ENCODE measurements around the gene KRT83. TPM values are rescaled to one million over a fixed set of nuclear protein-coding genes. Genes with fewer than 3 reads are reported as not detected.

Gene KRT83
- polyA plus RNA-seq, 1 of the 3 experiments (the other 2 are of a cell fraction), result 0.03 TPM

GRCh38 chr12:52361553-52361952 lies 40.4 kb upstream of the KRT83 start:
- no peaks in the 10 kb centered on the region for H3K9me2 ChIP-seq
- CTCF ChIA-PET, result interaction anchor here (0.8 to 3.7 kb wide), 13 partner anchors 9 to 619 kb away, joined by 3 to 35 read pairs (median 3); no protein-coding TSS in a partner anchor
- no peak overlapping the region for H2AFZ ChIP-seq (ENCODE audit: low read depth)
- no peaks in the 10 kb centered on the region for H3K4me1 ChIP-seq (ENCODE audit: control insufficient read depth in 1 of 2, insufficient read depth in 2 of 2, low read depth in 1 of 2, low read length in 1 of 2)
- H3K9ac ChIP-seq, result no peak overlapping the region
- H3K79me2 ChIP-seq (ENCODE audit: insufficient read depth), result no peaks in the 10 kb centered on the region
- no peak overlapping the region for H3K4me3 ChIP-seq (ENCODE audit: low read depth in 2 of 2, low read length in 1 of 2)
- no peaks in the 10 kb centered on the region for H3F3A ChIP-seq (replicated peaks; ENCODE audit: insufficient read depth)
- H3K27ac ChIP-seq (ENCODE audit: low read depth in 2 of 2, low read length in 1 of 2), result no peak overlapping the region
- TF ChIP-seq, protein P1, sequence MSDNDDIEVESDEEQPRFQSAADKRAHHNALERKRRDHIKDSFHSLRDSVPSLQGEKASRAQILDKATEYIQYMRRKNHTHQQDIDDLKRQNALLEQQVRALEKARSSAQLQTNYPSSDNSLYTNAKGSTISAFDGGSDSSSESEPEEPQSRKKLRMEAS (IDR thresholded peaks at IDR 0.05; ENCODE audit: low read depth), result no peak
- TF ChIP-seq TAF1 (IDR thresholded peaks at IDR 0.05; ENCODE audit: borderline replicate concordance, low read depth, low read length), result no peak
- TF ChIP-seq TCF12 (IDR thresholded peaks at IDR 0.05), result no peak
- no peak for TF ChIP-seq CHD2 (IDR thresholded peaks at IDR 0.05; ENCODE audit: low read length, partially characterized antibody)
- TF ChIP-seq GABPA (IDR thresholded peaks at IDR 0.05; ENCODE audit: low read depth), result no peak
- TF ChIP-seq RFX5 (IDR thresholded peaks at IDR 0.05; ENCODE audit: low read length), result no peak
- no peak for TF ChIP-seq RAD21 (IDR thresholded peaks at IDR 0.05; ENCODE audit: low read length)
- no peak for TF ChIP-seq PBX3 (IDR thresholded peaks at IDR 0.05)
- TF ChIP-seq GATA2 (CRISPR knock-in tag; IDR thresholded peaks at IDR 0.05), result no peak
- no peak for TF ChIP-seq FOXJ3 (CRISPR knock-in tag; IDR thresholded peaks at IDR 0.05)
- TF ChIP-seq NFIC (IDR thresholded peaks at IDR 0.05; ENCODE audit: borderline replicate concordance), result no peak
- no peak for TF ChIP-seq YY1 (IDR thresholded peaks at IDR 0.05; ENCODE audit: low read depth)
- TF ChIP-seq FOXM1 (IDR thresholded peaks at IDR 0.05; ENCODE audit: low read depth), result no peak
- no peak for DNase-seq
- H3K27me3 ChIP-seq (ENCODE audit: insufficient read depth), result peaks cover 32% of the 10 kb centered on the region
- WGBS (ENCODE audit: low lambda C conversion rate), result 100% methylated on average over 1 of the region's 1 CpG
- POLR2A ChIA-PET, result no interaction called here
- no peak overlapping the region for H3K4me2 ChIP-seq
- no peaks in the 10 kb centered on the region for H4K20me1 ChIP-seq (ENCODE audit: insufficient read depth)
- no peaks in the 10 kb centered on the region for H3K36me3 ChIP-seq (replicated peaks in 1 of 2; ENCODE audit: control insufficient read depth in 1 of 2, insufficient read depth in 2 of 2, low read length in 1 of 2)
- H3K9me3 ChIP-seq, result no peaks in the 10 kb centered on the region

DNA sequence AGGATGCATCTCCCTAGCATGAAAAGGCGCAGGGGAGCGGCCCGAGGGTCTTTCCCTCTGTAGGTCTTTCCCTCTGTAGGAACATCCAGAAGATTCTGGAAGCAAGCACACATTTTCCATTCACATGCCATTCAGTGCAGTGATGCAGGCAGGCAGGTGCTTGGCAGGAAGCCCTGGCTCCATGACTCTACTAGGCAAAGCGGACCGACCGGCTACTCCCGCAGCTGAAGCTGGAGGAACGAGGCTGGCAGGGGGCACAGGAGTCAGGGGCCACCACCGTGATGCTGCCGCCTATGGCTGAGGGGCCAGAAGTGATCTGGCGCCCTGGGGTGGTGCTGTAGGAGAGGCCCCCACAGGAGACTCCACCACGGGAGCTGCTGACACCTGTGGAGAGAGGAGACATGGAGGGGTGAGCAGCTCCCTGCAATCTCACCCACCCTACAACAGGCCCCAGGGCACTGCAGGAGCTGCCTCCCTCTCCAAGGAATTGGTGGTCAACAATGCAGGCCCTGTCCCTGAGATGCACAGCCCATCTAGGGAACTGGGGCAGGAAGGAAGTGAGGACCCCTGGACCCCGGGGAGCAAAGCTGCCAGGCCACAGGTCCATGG lies 39.6 kb upstream of the KRT83 start:
- no peaks in the 10 kb centered on the region for H3K79me2 ChIP-seq (ENCODE audit: insufficient read depth)
- peaks cover 24% of the 10 kb centered on the region for H3K27me3 ChIP-seq (ENCODE audit: insufficient read depth)
- 54% methylated on average over 12 of the region's 13 CpGs for WGBS (ENCODE audit: low lambda C conversion rate)
- H3K4me2 ChIP-seq, result no peak overlapping the region
- CTCF ChIA-PET, result interaction anchor here (0.8 to 3.7 kb wide), 10 partner anchors 11 to 524 kb away, joined by 3 to 35 read pairs (median 3); no protein-coding TSS in a partner anchor
- H3K4me1 ChIP-seq (ENCODE audit: control insufficient read depth in 1 of 2, insufficient read depth in 2 of 2, low read depth in 1 of 2, low read length in 1 of 2), result no peaks in the 10 kb centered on the region
- H3K27ac ChIP-seq (ENCODE audit: low read depth in 2 of 2, low read length in 1 of 2), result no peak overlapping the region
- no peak overlapping the region for H3K9ac ChIP-seq
- no peaks in the 10 kb centered on the region for H3K9me3 ChIP-seq
- no peaks in the 10 kb centered on the region for H4K20me1 ChIP-seq (ENCODE audit: insufficient read depth)
- H3K4me3 ChIP-seq (ENCODE audit: low read depth in 2 of 2, low read length in 1 of 2), result no peak overlapping the region
- H3F3A ChIP-seq (replicated peaks; ENCODE audit: insufficient read depth), result no peaks in the 10 kb centered on the region
- POLR2A ChIA-PET, result no interaction called here
- no peaks in the 10 kb centered on the region for H3K36me3 ChIP-seq (replicated peaks in 1 of 2; ENCODE audit: control insufficient read depth in 1 of 2, insufficient read depth in 2 of 2, low read length in 1 of 2)
- no peak for TF ChIP-seq TCF12 (IDR thresholded peaks at IDR 0.05)
- H3K9me2 ChIP-seq, result no peaks in the 10 kb centered on the region
- no peak for DNase-seq
- H2AFZ ChIP-seq (ENCODE audit: low read depth), result no peak overlapping the region

Data from SK-N-SH (cell line).